ENCODE data around the gene BRMS1L.

DNA sequence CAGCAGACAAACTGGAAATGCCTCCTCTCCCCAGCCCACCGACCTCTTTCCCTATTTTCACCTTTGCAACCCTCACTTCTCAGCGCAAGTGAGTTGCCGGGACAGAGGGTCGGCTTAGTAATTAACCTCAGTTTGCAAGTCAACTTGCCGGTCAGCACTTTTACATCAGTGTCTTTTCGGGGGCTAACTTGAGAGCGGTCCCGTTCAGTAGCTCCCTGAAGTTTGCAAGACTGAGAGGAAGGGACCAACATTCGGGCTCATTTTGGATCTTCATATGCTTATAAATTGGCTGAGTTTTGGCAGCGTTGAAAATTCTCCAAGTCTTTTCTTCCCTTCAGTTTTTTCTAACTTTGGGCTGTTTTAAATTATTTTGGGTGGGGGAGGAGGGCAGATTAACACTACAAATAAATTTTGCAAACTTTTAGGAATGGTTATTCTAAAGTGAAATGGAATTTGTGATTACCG is 846 bp downstream of the BRMS1L start:
- no peak for TF ChIP-seq EP300 (IDR thresholded peaks at IDR 0.05)
- TF ChIP-seq, protein P1, sequence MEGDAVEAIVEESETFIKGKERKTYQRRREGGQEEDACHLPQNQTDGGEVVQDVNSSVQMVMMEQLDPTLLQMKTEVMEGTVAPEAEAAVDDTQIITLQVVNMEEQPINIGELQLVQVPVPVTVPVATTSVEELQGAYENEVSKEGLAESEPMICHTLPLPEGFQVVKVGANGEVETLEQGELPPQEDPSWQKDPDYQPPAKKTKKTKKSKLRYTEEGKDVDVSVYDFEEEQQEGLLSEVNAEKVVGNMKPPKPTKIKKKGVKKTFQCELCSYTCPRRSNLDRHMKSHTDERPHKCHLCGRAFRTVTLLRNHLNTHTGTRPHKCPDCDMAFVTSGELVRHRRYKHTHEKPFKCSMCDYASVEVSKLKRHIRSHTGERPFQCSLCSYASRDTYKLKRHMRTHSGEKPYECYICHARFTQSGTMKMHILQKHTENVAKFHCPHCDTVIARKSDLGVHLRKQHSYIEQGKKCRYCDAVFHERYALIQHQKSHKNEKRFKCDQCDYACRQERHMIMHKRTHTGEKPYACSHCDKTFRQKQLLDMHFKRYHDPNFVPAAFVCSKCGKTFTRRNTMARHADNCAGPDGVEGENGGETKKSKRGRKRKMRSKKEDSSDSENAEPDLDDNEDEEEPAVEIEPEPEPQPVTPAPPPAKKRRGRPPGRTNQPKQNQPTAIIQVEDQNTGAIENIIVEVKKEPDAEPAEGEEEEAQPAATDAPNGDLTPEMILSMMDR (IDR thresholded peaks at IDR 0.05), result no peak
